ENCODE data around the gene LRRC25.

The LRRC25 gene

DNA sequence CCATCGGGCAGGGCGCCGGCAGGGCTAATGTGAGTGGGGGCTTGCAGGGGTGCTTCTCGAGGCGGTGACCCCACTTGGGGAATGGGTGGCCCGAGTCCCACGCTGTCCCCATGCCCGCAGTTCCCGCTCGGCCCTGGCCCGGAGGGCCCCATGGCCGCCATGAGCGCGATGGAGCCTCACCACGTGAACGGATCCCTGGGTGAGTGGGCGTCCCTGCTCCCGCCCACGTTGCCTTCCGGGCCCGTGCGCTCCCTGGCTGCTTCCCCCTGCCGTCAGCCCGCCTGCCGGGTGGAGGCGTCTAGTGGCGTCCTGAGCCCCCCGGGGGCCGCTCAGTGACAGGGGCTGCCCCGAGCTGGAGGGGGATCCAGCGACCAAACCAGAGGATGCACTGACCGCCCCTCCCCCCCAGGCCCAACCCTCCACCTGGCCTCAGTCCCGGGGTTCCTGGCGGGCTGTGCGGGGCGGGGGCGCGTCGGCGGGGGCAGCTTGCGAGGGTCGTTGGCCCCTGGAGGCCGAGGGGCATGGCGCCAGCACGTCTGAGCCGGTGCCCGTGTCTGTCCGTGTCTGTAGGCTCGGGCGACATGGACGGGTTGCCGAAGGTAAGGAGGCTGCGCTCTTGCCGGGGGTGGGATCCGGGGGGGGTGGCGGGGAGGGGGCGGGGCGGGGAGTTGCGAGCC lies 35.7 kb upstream of the LRRC25 start (continued):
- TF ChIP-seq, protein P1, sequence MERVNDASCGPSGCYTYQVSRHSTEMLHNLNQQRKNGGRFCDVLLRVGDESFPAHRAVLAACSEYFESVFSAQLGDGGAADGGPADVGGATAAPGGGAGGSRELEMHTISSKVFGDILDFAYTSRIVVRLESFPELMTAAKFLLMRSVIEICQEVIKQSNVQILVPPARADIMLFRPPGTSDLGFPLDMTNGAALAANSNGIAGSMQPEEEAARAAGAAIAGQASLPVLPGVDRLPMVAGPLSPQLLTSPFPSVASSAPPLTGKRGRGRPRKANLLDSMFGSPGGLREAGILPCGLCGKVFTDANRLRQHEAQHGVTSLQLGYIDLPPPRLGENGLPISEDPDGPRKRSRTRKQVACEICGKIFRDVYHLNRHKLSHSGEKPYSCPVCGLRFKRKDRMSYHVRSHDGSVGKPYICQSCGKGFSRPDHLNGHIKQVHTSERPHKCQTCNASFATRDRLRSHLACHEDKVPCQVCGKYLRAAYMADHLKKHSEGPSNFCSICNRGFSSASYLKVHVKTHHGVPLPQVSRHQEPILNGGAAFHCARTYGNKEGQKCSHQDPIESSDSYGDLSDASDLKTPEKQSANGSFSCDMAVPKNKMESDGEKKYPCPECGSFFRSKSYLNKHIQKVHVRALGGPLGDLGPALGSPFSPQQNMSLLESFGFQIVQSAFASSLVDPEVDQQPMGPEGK (tag by site-specific recombination; IDR thresholded peaks at IDR 0.05): peak; percentile 99
- no peak for TF ChIP-seq SALL2 (tag by site-specific recombination; IDR thresholded peaks at IDR 0.05; ENCODE audit: borderline replicate concordance)
- TF ChIP-seq, protein P2, sequence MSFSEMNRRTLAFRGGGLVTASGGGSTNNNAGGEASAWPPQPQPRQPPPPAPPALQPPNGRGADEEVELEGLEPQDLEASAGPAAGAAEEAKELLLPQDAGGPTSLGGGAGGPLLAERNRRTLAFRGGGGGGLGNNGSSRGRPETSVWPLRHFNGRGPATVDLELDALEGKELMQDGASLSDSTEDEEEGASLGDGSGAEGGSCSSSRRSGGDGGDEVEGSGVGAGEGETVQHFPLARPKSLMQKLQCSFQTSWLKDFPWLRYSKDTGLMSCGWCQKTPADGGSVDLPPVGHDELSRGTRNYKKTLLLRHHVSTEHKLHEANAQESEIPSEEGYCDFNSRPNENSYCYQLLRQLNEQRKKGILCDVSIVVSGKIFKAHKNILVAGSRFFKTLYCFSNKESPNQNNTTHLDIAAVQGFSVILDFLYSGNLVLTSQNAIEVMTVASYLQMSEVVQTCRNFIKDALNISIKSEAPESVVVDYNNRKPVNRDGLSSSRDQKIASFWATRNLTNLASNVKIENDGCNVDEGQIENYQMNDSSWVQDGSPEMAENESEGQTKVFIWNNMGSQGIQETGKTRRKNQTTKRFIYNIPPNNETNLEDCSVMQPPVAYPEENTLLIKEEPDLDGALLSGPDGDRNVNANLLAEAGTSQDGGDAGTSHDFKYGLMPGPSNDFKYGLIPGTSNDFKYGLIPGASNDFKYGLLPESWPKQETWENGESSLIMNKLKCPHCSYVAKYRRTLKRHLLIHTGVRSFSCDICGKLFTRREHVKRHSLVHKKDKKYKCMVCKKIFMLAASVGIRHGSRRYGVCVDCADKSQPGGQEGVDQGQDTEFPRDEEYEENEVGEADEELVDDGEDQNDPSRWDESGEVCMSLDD (tag by site-specific recombination; IDR thresholded peaks at IDR 0.05): peak; percentile 97
- no peak for TF ChIP-seq ZNF214 (tag by site-specific recombination; IDR thresholded peaks at IDR 0.05; ENCODE audit: borderline replicate concordance)
- TF ChIP-seq ZNF621 (tag by site-specific recombination; IDR thresholded peaks at IDR 0.05): no peak
- TF ChIP-seq GLI2 (tag by site-specific recombination; IDR thresholded peaks at IDR 0.05; ENCODE audit: borderline replicate concordance, low read depth): no peak
- TF ChIP-seq ZSCAN16 (tag by site-specific recombination; IDR thresholded peaks at IDR 0.05): no peak
- no peak for TF ChIP-seq ZNF354C (tag by site-specific recombination; IDR thresholded peaks at IDR 0.05; ENCODE audit: borderline replicate concordance, low read depth)
- TF ChIP-seq ZNF174 (tag by site-specific recombination; IDR thresholded peaks at IDR 0.05): no peak
- no peak for TF ChIP-seq MEIS1 (CRISPR knock-in tag; IDR thresholded peaks at IDR 0.05; ENCODE audit: borderline replicate concordance)
- no peak for TF ChIP-seq ZNF623 (tag by site-specific recombination; IDR thresholded peaks at IDR 0.05)
- TF ChIP-seq ZNF223 (tag by site-specific recombination; IDR thresholded peaks at IDR 0.05): no peak
- TF ChIP-seq ZNF561 (tag by site-specific recombination; IDR thresholded peaks at IDR 0.05; ENCODE audit: borderline replicate concordance): no peak
- no peak for TF ChIP-seq MYNN (tag by site-specific recombination; IDR thresholded peaks at IDR 0.05; ENCODE audit: borderline replicate concordance)
- peak; percentile 99 for TF ChIP-seq ZBTB7A (tag by site-specific recombination; IDR thresholded peaks at IDR 0.05; ENCODE audit: low read depth)
- no peak for TF ChIP-seq ZNF571 (tag by site-specific recombination; IDR thresholded peaks at IDR 0.05)
- peak; percentile 72 for TF ChIP-seq IKZF3 (tag by site-specific recombination; IDR thresholded peaks at IDR 0.05)
- TF ChIP-seq, protein P3, sequence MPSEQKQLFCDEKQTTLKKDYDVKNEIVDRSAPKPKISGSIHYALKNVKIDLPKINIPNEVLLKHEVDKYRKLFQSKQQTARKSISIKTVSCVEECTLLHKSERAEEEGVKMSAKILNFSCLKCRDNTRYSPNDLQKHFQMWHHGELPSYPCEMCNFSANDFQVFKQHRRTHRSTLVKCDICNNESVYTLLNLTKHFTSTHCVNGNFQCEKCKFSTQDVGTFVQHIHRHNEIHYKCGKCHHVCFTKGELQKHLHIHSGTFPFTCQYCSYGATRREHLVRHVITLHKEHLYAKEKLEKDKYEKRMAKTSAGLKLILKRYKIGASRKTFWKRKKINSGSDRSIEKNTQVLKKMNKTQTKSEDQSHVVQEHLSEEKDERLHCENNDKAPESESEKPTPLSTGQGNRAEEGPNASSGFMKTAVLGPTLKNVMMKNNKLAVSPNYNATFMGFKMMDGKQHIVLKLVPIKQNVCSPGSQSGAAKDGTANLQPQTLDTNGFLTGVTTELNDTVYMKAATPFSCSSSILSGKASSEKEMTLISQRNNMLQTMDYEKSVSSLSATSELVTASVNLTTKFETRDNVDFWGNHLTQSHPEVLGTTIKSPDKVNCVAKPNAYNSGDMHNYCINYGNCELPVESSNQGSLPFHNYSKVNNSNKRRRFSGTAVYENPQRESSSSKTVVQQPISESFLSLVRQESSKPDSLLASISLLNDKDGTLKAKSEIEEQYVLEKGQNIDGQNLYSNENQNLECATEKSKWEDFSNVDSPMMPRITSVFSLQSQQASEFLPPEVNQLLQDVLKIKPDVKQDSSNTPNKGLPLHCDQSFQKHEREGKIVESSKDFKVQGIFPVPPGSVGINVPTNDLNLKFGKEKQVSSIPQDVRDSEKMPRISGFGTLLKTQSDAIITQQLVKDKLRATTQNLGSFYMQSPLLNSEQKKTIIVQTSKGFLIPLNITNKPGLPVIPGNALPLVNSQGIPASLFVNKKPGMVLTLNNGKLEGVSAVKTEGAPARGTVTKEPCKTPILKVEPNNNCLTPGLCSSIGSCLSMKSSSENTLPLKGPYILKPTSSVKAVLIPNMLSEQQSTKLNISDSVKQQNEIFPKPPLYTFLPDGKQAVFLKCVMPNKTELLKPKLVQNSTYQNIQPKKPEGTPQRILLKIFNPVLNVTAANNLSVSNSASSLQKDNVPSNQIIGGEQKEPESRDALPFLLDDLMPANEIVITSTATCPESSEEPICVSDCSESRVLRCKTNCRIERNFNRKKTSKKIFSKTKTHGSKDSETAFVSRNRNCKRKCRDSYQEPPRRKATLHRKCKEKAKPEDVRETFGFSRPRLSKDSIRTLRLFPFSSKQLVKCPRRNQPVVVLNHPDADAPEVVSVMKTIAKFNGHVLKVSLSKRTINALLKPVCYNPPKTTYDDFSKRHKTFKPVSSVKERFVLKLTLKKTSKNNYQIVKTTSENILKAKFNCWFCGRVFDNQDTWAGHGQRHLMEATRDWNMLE (tag by site-specific recombination; conservative IDR thresholded peaks at IDR 0.05; ENCODE audit: low read depth): no peak
- TF ChIP-seq ZNF530 (tag by site-specific recombination; IDR thresholded peaks at IDR 0.05; ENCODE audit: low read depth): no peak
- peak; percentile 61; the same call in 1 of the 2 replicates for TF ChIP-seq ZNF24 (tag by site-specific recombination; IDR thresholded peaks at IDR 0.05)

Data from HEK293 (cell line).